ENCODE measurements around the gene FOXN4.

FOXN4 gene

GRCh38 chr12:109256011-109256410 lies 53.1 kb downstream of the FOXN4 start:
- no peak for DNase-seq

DNA sequence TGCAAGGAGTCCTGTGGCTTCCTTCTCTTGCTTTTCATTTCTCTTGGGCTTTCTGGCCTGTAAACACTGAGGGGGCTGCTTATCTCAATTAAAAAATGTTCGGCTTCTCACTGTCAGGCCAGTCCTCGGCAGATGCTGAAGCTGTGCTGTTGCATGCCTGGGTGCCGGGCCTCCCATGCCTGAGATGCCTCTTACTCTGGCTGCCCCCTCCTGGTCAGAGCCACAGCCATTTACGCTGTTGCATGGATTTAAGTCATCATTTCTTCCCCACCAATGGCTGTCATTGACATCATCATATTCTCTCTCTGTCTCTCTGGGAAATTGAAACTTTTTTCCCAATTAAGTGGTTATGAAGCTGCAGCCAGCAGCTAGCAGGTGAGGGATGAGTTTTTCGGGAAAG lies 53.7 kb downstream of the FOXN4 start:
- no peak for DNase-seq

DNA sequence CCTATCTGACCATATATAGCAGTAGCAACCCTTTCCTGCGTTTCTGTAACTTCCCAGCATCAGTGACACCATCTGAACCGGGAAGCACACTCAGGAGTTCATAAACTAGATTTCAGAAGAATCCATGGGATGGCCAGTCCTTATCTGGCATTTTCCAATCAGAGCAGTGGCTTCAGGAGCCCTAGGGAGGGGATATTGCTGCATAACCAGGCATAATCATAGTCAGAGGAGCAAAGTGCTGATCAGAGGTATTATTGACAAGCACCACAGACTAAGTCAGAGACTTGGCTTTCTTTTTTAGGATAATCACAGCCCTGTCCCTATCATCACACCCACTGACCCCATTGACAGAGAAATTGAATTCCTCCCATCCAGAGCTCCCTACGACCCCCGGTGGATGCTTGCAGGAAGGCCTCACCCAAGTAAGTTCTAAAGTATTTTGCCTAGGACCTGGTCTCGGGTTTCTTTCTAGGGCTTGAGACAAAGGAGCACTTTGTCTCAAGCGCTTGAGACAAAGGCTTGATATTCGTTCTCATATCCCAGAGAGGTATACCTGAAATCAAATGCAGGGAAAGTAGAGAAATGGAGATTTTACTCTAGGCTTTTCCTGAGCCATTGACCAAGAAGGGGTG lies 55.1 kb downstream of the FOXN4 start:
- no peak for DNase-seq

GRCh38 chr12:109252799-109253198 lies 56.3 kb downstream of the FOXN4 start:
- DNase-seq = no peak

- DNase-seq = no peak
Observed at GRCh38 chr12:109250523-109250922, 58.6 kb downstream of the FOXN4 start.

DNA sequence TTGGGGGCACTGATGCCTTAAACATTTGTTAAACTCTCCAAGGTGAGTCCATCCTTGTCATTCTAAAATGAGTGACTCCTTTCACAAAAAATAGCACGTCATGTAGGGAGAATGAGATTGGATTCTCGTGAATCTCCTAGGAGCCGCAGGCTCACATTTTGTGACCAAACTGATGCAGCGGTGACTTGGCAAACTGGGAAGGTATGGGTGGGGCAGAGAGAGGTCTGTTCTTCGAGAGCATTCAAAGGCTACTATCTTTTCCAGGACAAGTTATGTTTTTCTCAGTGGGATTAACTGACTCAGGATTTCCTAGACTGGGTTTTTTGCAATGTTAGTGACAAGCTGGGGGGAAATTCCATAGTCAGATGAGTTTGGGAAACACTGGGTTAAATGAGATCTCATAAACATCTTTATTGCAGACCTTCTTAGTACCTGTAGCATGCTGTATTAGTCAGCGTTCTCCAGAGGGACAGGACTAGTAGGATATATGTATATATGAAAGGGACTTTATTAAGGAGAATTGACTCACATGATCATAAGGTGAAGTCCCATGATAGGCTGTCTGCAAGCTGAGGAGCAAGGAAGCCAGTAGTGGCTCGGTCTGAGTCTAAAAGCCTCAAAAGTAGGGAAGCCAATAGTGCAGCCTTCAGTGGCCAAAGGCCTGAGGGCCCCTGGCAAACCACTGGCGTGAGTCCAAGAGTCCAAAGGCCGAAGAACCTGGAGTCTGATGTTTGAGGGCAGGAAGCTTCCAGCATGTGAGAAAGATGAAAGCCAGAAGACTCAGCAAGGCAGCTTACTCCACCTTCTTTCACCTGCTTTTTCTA lies 61.0 kb downstream of the FOXN4 start:
- DNase-seq = no peak

DNA sequence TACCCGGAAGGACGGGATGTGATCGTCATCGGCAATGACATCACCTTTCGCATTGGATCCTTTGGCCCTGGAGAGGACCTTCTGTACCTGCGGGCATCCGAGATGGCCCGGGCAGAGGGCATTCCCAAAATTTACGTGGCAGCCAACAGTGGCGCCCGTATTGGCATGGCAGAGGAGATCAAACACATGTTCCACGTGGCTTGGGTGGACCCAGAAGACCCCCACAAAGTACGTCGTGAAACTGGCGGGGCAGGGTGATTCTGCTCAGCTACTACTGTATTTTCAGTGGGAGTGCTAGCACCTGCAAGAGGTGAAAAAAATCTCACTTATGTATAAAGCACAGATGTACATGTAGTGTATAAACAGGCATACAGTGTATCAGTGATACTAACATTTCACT lies 62.9 kb downstream of the FOXN4 start:
- DNase-seq = no peak

DNA sequence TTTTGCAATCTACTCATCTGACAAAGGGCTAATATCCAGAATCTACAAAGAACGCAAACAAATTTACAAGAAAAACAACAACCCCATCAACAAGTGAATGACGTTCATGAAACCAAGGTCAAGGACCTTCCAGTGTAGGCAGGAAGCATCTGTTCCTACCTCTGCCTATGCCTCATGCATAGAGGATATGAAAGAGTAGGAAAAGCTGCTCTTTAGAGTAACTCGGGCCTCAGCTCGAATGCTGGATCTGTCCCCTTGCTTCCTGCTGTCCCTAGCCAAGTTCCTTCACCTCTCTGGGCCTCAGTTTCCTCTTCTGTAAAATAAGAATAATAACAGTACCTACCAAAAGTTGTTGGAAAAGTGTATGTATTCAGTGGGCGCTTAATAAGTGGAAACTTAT lies 65.0 kb downstream of the FOXN4 start:
- DNase-seq = no peak

GRCh38 chr12:109241936-109242335 lies 67.1 kb downstream of the FOXN4 start:
- no peak for DNase-seq

- DNase-seq = no peak
Observed at GRCh38 chr12:109240365-109240764, 68.7 kb downstream of the FOXN4 start.

- no peak for DNase-seq
Observed at GRCh38 chr12:109239691-109240090, 69.4 kb downstream of the FOXN4 start.

- DNase-seq = no peak
Observed at GRCh38 chr12:109239179-109239578, 69.9 kb downstream of the FOXN4 start.

GRCh38 chr12:109236257-109236656 lies 72.8 kb downstream of the FOXN4 start:
- no peak for DNase-seq

DNA sequence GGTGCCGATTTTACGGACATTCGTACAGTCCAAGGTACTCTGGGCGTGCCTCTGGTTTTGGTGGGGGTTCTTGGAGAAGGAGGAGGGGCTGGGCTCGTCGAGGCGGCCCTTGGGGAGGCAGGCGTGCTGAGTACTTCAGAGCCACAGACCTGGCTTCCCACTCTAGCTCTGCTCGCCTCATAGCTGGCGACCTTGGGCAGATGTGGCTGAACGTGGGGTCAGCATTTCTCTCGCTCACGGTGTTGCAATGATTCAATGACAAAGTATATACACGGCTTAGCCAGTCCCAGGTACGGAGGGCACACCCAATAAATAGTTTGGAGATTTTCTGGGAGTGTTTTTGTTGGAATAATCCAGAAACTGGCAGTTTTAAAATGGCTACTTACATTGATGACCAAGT lies 75.1 kb downstream of the FOXN4 start:
- DNase-seq = no peak

DNA sequence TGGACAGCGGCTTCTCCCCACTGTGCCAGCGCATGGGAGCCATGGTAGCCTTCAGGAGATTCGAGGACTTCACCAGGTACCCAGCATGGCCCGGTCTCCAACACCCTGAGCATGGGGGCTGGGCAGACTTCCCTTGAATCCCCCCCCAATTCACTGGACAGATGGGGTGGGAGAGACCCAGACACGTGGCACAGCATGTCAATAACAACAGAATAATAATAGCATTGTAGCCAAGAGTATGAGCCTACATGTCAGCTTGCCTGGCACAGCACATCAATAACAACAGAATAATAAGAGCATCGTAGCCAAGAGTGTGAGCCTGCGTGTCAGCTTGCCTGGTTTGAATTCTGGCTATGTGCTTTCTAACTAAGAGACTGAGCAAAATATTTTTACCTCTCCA lies 76.4 kb downstream of the FOXN4 start:
- no peak for DNase-seq

DNA sequence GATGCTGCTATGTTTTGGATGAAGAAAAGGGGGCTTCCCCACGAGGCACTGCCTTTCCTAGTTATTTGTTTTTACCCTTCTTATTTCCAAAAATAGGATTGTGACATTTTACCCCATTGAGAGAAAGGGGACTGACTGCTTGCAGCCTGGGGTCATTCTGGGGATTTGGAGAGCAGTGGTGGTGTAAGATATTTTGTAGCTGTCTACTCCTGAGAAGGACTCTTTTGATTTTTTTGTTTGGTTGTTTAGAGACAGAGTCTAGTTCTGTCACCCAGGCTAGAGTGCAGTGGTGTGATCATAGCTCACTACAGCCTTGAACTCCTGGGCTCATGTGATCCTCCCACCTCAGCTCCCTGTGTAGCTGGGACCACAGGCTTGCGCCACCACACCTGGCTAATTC lies 78.9 kb downstream of the FOXN4 start:
- no peak for DNase-seq

- DNase-seq = no peak
Observed at GRCh38 chr12:109228664-109229063, 80.4 kb downstream of the FOXN4 start.

Measured in NCI-H345 (cell line).